PC-3 (cell line): ENCODE measurements around the gene RNF212B. TPM values are rescaled to one million over a fixed set of nuclear protein-coding genes. Genes with fewer than 3 reads are reported as not detected.

Experiments used
- ATAC-seq: fragments of 200-7000 bp; cut with Tn5 transposase; 2 replicates; pipeline ENCODE4 v1.9.1; 2020; ENCODE audit warnings: mild to moderate bottlenecking, moderate library complexity
- BruUV-seq: library from RNA; stranded (reverse); fragments of 400-500 nt; replicated peaks from 2 replicates; lab custom pipeline; 2021; lab: Mats Ljungman, UMichigan
- CTCF ChIA-PET: fragments of 300-600 bp; sonication (Branson Sonifier 250); formaldehyde crosslinking; loops from one replicate; lab custom pipeline; 2022; ENCODE audit warnings: antibody characterized with exemption; lab: Charles Lee
- POLR2A ChIA-PET: fragments of 300-600 bp; sonication (Branson Sonifier 250); formaldehyde crosslinking; loops from one replicate; lab custom pipeline; 2022; ENCODE audit warnings: antibody characterized with exemption; ENCODE audit not compliant: unreplicated experiment; lab: Charles Lee
- DNase-seq: peaks from one replicate; pipeline ENCODE4 v3.0.0-alpha.2; 2015
- H2AFZ ChIP-seq: fragments of 300-600 bp; sonication (generic); 2 replicates; pipeline ENCODE4 v1.6.0; 2016; ENCODE audit warnings: antibody characterized with exemption, low read length
- H3F3A ChIP-seq: fragments of 300-600 bp; sonication (generic); one replicate; pipeline ENCODE4 v1.6.0; 2017; ENCODE audit warnings: antibody characterized with exemption, low read length, control low read depth, mild to moderate bottlenecking; ENCODE audit not compliant: unreplicated experiment
- H3K27ac ChIP-seq: fragments of 300-600 bp; sonication (generic); 2 replicates; pipeline ENCODE4 v1.5.1; 2016; ENCODE audit warnings: mild to moderate bottlenecking, low read length
- H3K27me3 ChIP-seq: fragments of 300-600 bp; sonication (generic); 2 replicates; pipeline ENCODE4 v1.6.1; 2016; ENCODE audit warnings: low read length, mixed read lengths
- H3K36me3 ChIP-seq: fragments of 300-600 bp; sonication (generic); 2 replicates; pipeline ENCODE4 v1.6.1; 2016; ENCODE audit warnings: low read depth, mixed run types, low read length, mixed read lengths
- H3K4me1 ChIP-seq: fragments of 300-600 bp; sonication (generic); 2 replicates; pipeline ENCODE4 v1.5.1; 2016; ENCODE audit warnings: low read length; ENCODE audit not compliant: insufficient read depth
- H3K4me2 ChIP-seq: fragments of 300-600 bp; sonication (generic); 2 replicates; pipeline ENCODE4 v1.6.0; 2016; ENCODE audit warnings: low read length
- H3K4me3 ChIP-seq: fragments of 300-600 bp; sonication (generic); 2 replicates; pipeline ENCODE4 v1.5.1; 2016; ENCODE audit warnings: mild to moderate bottlenecking, low read length, mixed read lengths
- H3K79me2 ChIP-seq: fragments of 300-600 bp; sonication (generic); 2 replicates; pipeline ENCODE4 v1.6.1; 2017; ENCODE audit warnings: low read length, mixed read lengths
- H3K9ac ChIP-seq: fragments of 300-600 bp; sonication (generic); 2 replicates; pipeline ENCODE4 v1.6.0; 2016; ENCODE audit warnings: mild to moderate bottlenecking, low read length
- H3K9me2 ChIP-seq: fragments of 300-600 bp; sonication (generic); replicated peaks from 2 replicates; pipeline ENCODE4 v1.6.1; 2016; ENCODE audit warnings: mixed run types, low read length, mixed read lengths
- H3K9me3 ChIP-seq: fragments of 300-600 bp; sonication (generic); 2 replicates; pipeline ENCODE4 v1.6.1; 2016; ENCODE audit warnings: low read length, mixed read lengths
- H4K20me1 ChIP-seq: fragments of 300-600 bp; sonication (generic); 2 replicates; pipeline ENCODE4 v1.6.1; 2016; ENCODE audit warnings: low read length, mixed read lengths
- CTCF ChIP-seq: fragments of 300-600 bp; sonication (generic); conservative IDR thresholded peaks from 2 replicates; pipeline ENCODE4 v1.5.1; 2017; ENCODE audit warnings: antibody characterized with exemption, low read depth, mild to moderate bottlenecking, low read length
- EZH2 ChIP-seq: fragments of 300-600 bp; sonication (generic); IDR thresholded peaks from one replicate; pipeline ENCODE4 v1.6.1; 2017; ENCODE audit warnings: antibody characterized with exemption, mild to moderate bottlenecking, low read length; ENCODE audit not compliant: unreplicated experiment
- EZH2phosphoT487 ChIP-seq: fragments of 300-600 bp; sonication (generic); IDR thresholded peaks from 2 replicates; pipeline ENCODE4 v1.6.1; 2018; ENCODE audit warnings: mild to moderate bottlenecking, antibody characterized with exemption, low read length, borderline replicate concordance
- intact Hi-C: fragments of 100-400 bp; cut with micrococcal nuclease; formaldehyde crosslinking; loops from 2 replicates; pipeline ENCODE4 v1.9.0; 2023
- total RNA-seq: library from RNA; depleted of rRNA; stranded (reverse); fragments of >200 nt; gene quantifications from 2 replicates; pipeline ENCODE4 v1.2.3, GENCODE V29; 2014

Gene RNF212B
- total RNA-seq, 1 experiment from 2014 or later: not detected

DNA sequence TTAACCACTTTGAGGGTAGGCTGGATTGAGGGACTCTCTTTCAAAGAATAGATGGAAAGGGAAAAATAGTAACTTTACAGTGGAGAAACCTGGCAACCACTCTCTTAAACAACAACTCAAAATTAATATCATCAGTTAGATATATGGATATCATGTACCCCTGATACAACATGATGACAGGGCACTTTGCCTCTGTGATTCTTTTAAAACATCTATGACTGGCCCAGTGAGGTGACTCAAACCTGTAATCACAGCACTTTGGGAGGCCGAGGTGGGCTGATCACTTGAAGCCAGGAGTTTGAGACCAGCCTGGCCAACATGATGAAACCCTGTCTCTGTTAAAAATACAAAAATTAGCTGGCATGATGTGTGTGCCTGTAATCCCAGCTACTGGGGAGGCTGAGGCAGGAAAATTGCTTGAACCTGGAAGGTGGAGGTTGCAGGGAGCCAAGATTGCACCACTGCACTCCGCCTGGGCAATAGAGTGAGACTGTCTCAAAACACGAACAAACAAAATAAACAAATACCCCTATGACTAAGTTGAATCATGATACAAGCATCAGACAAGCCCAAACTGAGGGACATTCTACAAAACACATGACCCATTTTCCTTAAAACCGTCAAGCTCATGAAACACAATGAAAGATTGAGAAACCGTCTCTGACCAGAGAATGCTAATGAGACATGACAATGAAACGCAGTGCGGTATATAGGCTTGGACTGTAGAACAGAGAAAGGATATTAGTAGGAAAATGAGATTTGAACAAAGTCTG, 27.9 kb upstream of the RNF212B start:
- Histone ChIP-seq H4K20me1 (no peaks in the 10 kb centered on the region), H3K9ac (no peak overlapping the region), H3K4me3 (no peak overlapping the region), H3K79me2 (no peaks in the 10 kb centered on the region), H3K27me3 (peaks cover 33% of the 10 kb centered on the region; the same call in 1 of the 2 replicates), H2AFZ (no peak overlapping the region), H3K9me3 (no peaks in the 10 kb centered on the region), H3K27ac (no peak overlapping the region), H3K4me1 (no peaks in the 10 kb centered on the region), H3K9me2 (no peaks in the 10 kb centered on the region), H3K4me2 (no peak overlapping the region), H3K36me3 (no peaks in the 10 kb centered on the region), H3F3A (no peaks in the 10 kb centered on the region)
- intact Hi-C loops: no loop called here
- ChIA-PET POLR2A (no interaction called here), CTCF (interaction anchor here (0.6 kb wide), 1 partner anchor 798 kb away, joined by 3 read pairs; no protein-coding TSS in a partner anchor)
- no TSS peak for BruUV-seq
- DNase-seq (no peak), ATAC-seq (no peak)
- TF ChIP-seq EZH2: no peak
- no peak for TF ChIP-seq EZH2phosphoT487
- TF ChIP-seq CTCF: no peak

DNA sequence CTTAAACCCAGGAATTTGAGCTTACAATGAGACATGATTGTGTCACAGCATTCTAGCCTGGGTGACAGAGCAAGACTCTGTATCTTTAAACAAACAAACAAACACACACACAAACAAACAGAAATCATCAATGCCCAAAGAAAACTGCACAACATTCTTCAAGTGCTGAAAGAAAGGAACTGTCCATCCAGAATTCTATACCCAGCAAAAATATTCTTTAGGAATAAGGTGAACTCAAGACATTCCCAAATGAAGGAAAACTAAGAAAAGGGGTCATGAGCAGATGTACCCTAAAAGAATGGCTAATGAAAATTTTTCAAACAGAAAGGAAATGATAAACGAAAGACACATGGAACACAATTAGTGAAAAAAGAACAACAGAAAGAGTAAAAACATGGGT, 22.3 kb upstream of the RNF212B start:
- no peaks in the 10 kb centered on the region for H3K36me3 ChIP-seq
- no peaks in the 10 kb centered on the region for H3K9me3 ChIP-seq
- H3K4me2 ChIP-seq: no peak overlapping the region
- H4K20me1 ChIP-seq: no peaks in the 10 kb centered on the region
- TF ChIP-seq EZH2 (no peak), EZH2phosphoT487 (no peak), CTCF (no peak)
- no peaks in the 10 kb centered on the region for H3F3A ChIP-seq
- BruUV-seq: no TSS peak
- no peak for ATAC-seq
- intact Hi-C loops: no loop called here
- peaks cover 36% of the 10 kb centered on the region for H3K27me3 ChIP-seq
- H2AFZ ChIP-seq: no peak overlapping the region
- H3K27ac ChIP-seq: no peak overlapping the region
- H3K9me2 ChIP-seq: no peaks in the 10 kb centered on the region
- no peak for DNase-seq
- no peaks in the 10 kb centered on the region for H3K4me1 ChIP-seq
- no peaks in the 10 kb centered on the region for H3K79me2 ChIP-seq
- CTCF ChIA-PET: no interaction called here
- H3K9ac ChIP-seq: no peak overlapping the region
- no peak overlapping the region for H3K4me3 ChIP-seq
- POLR2A ChIA-PET: no interaction called here
